Testis (tissue), 2 donors: ENCODE results near the gene HBA2.

Source experiments
- CTCF ChIP-seq, 3 experiments: fragments of 450-650 bp in 2 of 3; fragments of 200-600 bp in 1 of 3; sonication (generic) in 1 of 3; IDR thresholded peaks; one replicate each; pipeline ENCODE4 v1.5.1; 2016 to 2019; ENCODE audit warnings: antibody characterized with exemption in 3 of 3, mild to moderate bottlenecking in 2 of 3, moderate library complexity in 1 of 3
- POLR2A ChIP-seq: fragments of 450-650 bp; IDR thresholded peaks from one replicate; pipeline ENCODE4 v1.6.1; 2017; ENCODE audit warnings: antibody characterized with exemption, mild to moderate bottlenecking, moderate library complexity

- TF ChIP-seq CTCF (IDR thresholded peaks at IDR 0.05) (no peak), POLR2A (no peak)
Observed at GRCh38 chr16:187330-187729, 14.7 kb downstream of the HBA2 start.
